Endothelial cell of umbilical vein (primary cell): ENCODE results near the gene AKT2. TPM values are rescaled to one million over a fixed set of nuclear protein-coding genes. Genes with fewer than 3 reads are reported as not detected.

ENCODE experiments used
- BruUV-seq: library from RNA; stranded (reverse); fragments of 400-500 nt; replicated peaks from 2 replicates; lab custom pipeline; 2021; lab: Mats Ljungman, UMichigan
- CTCF ChIA-PET: fragments of 300-600, 350-600 bp; sonication (Branson Sonifier 250); formaldehyde crosslinking; loops from one replicate; lab custom pipeline; 2021; ENCODE audit warnings: antibody characterized with exemption, inconsistent platforms; lab: Charles Lee
- POLR2A ChIA-PET: fragments of 300-600, 350-600 bp; sonication (Branson Sonifier 250); formaldehyde crosslinking; loops from one replicate; lab custom pipeline; 2021; ENCODE audit warnings: antibody characterized with exemption, inconsistent platforms; lab: Charles Lee
- DNase-seq: peaks from one replicate; pipeline ENCODE4 v3.0.0-alpha.2; 2011; ENCODE audit warnings: low read depth, low spot score
- FAIRE-seq: peaks from 2 replicates; lab custom pipeline; 2011; peaks lifted over from hg19 to GRCh38; lab: Jason Lieb, UNC
- H2AFZ ChIP-seq: 2 replicates; pipeline ENCODE4 v1.6.0; 2012; ENCODE audit warnings: low read depth, low read length, control low read depth, inconsistent platforms
- H3K27ac ChIP-seq: 2 replicates; pipeline ENCODE4 v1.5.1; 2011; ENCODE audit warnings: low read depth, mild to moderate bottlenecking, control low read depth, low read length, moderate library complexity; ENCODE audit not compliant: insufficient read depth
- H3K27me3 ChIP-seq, 2 experiments: 2 replicates each; pipeline versions ENCODE4 v1.6.0 to v1.6.1; 2011; ENCODE audit warnings: low read length in 2 of 2, mixed read lengths in 1 of 2; ENCODE audit not compliant: control insufficient read depth in 2 of 2, insufficient read depth in 2 of 2
- H3K36me3 ChIP-seq, 2 experiments: 2 replicates in 1 of 2; 3 replicates in 1 of 2; pipeline ENCODE4 v1.5.1; 2011; ENCODE audit warnings: low read length in 2 of 2, mild to moderate bottlenecking in 1 of 2, moderate library complexity in 1 of 2; ENCODE audit not compliant: control insufficient read depth in 2 of 2, insufficient read depth in 2 of 2; ENCODE audit errors: extremely low read depth in 1 of 2
- H3K4me1 ChIP-seq: 3 replicates; pipeline ENCODE4 v1.5.1; 2011; ENCODE audit warnings: mild to moderate bottlenecking, low read length; ENCODE audit not compliant: control insufficient read depth, insufficient read depth; ENCODE audit errors: extremely low read depth
- H3K4me2 ChIP-seq: 2 replicates; pipeline ENCODE4 v1.6.1; 2011; ENCODE audit warnings: low read length, control low read depth, mixed read lengths; ENCODE audit not compliant: insufficient read depth
- H3K4me3 ChIP-seq, 3 experiments: fragments of 200-600 bp in 1 of 3; sonication (generic), shearing (Covaris generic) in 1 of 3; replicated peaks in 1 of 3; 2 replicates each; pipeline ENCODE4 v1.5.1; 2011 to 2016; ENCODE audit warnings: control low read depth in 3 of 3, low read length in 3 of 3, mild to moderate bottlenecking in 2 of 3, inconsistent platforms in 1 of 3, low read depth in 1 of 3, moderate library complexity in 1 of 3; ENCODE audit not compliant: insufficient read depth in 1 of 3
- H3K79me2 ChIP-seq: 2 replicates; pipeline ENCODE4 v1.6.0; 2012; ENCODE audit warnings: low read length, inconsistent platforms; ENCODE audit not compliant: control insufficient read depth, insufficient read depth
- H3K9ac ChIP-seq: replicated peaks from 2 replicates; pipeline ENCODE3; 2011; ENCODE audit warnings: low read length, control low read depth; ENCODE audit not compliant: insufficient read depth; ENCODE audit errors: extremely low read depth
- H3K9me1 ChIP-seq: replicated peaks from 3 replicates; pipeline ENCODE4 v1.6.0; 2011; ENCODE audit warnings: mild to moderate bottlenecking, low read length; ENCODE audit not compliant: control insufficient read depth, insufficient read depth; ENCODE audit errors: extremely low read depth
- H3K9me3 ChIP-seq: replicated peaks from 2 replicates; pipeline ENCODE4 v1.5.1; 2012; ENCODE audit warnings: low read length, inconsistent platforms; ENCODE audit not compliant: control insufficient read depth, insufficient read depth
- H4K20me1 ChIP-seq: replicated peaks from 2 replicates; pipeline ENCODE3; 2011; ENCODE audit warnings: mild to moderate bottlenecking, low read length; ENCODE audit not compliant: control insufficient read depth, insufficient read depth; ENCODE audit errors: extremely low read depth
- EZH2 ChIP-seq: IDR thresholded peaks from 2 replicates; pipeline ENCODE4 v1.6.1; 2012; ENCODE audit warnings: borderline replicate concordance, low read depth, mild to moderate bottlenecking, moderate library complexity, low read length, inconsistent platforms; ENCODE audit not compliant: severe bottlenecking
- FOS ChIP-seq: IDR thresholded peaks from 2 replicates; pipeline ENCODE4 v1.6.1; 2011; ENCODE audit warnings: mild to moderate bottlenecking, low read length, moderate library complexity, borderline replicate concordance; ENCODE audit not compliant: insufficient read depth
- GATA2 ChIP-seq: IDR thresholded peaks from 2 replicates; pipeline ENCODE4 v1.7.0; 2011; ENCODE audit warnings: low read depth, mild to moderate bottlenecking, moderate library complexity, mixed read lengths, low read length; ENCODE audit not compliant: insufficient read length, insufficient read depth
- JUN ChIP-seq: IDR thresholded peaks from 2 replicates; pipeline ENCODE4 v1.6.1; 2011; ENCODE audit warnings: borderline replicate concordance, low read depth; ENCODE audit not compliant: insufficient read length, insufficient read depth
- MYC ChIP-seq: IDR thresholded peaks from one replicate; pipeline ENCODE4 v1.6.1; 2011; ENCODE audit warnings: mild to moderate bottlenecking, low read depth, low read length
- POLR2A ChIP-seq: IDR thresholded peaks from 2 replicates; pipeline ENCODE4 v1.6.1; 2012; ENCODE audit warnings: low read depth, mild to moderate bottlenecking, control low read depth, low read length
- POLR2AphosphoS5 ChIP-seq: IDR thresholded peaks from 2 replicates; pipeline ENCODE4 v1.6.1; 2012; ENCODE audit warnings: low read depth, mild to moderate bottlenecking, control low read depth, low read length, moderate library complexity; ENCODE audit not compliant: insufficient read depth
- dilution Hi-C: fragments of 300-500 bp; cut with MboI; formaldehyde crosslinking; loops from one replicate; pipeline ENCODE4 v1.15.0; 2019; ENCODE audit warnings: low sequenced_read_pairs; ENCODE audit not compliant: extremely low pct_ligation_motif_present
- intact Hi-C: fragments of 100-400 bp; cut with micrococcal nuclease; formaldehyde crosslinking; loops from one replicate; pipeline ENCODE4 v1.10.0; 2022
- polyA plus RNA-seq, 4 experiments: library from polyadenylated mRNA; depleted of rRNA in 3 of 4; stranded (reverse) in 3 of 4; unstranded in 1 of 4; fragments of >200 nt; gene quantifications; 2 replicates each; pipeline versions ENCODE4 v1.2.1 to v1.2.3, GENCODE V29; 2011 to 2012; ENCODE audit warnings: missing spikeins in 1 of 4
- total RNA-seq: library from RNA; stranded (reverse); gene quantifications from 2 replicates; pipeline ENCODE4 v1.2.3, GENCODE V29; 2021
- TF ChIP-seq, protein P1 (sequence below), 2 donors: IDR thresholded peaks; 1 replicate in 1 of 2; 2 replicates in 1 of 2; pipeline ENCODE4 v1.5.1; 2011; ENCODE audit warnings: low read length in 2 of 2, mild to moderate bottlenecking in 2 of 2, moderate library complexity in 2 of 2, control low read depth in 1 of 2, inconsistent platforms in 1 of 2, low read depth in 1 of 2; ENCODE audit not compliant: insufficient read depth in 1 of 2; ENCODE audit errors: extremely low read depth in 1 of 2
- TF ChIP-seq, protein P2 (sequence below): IDR thresholded peaks from 2 replicates; pipeline ENCODE4 v1.6.1; 2011; ENCODE audit not compliant: insufficient read depth, insufficient read length

AKT2 gene
- total and polyA plus RNA-seq, 2 donors (not counting 3 experiments of a cell fraction or from before 2014, with no cell fraction given) = 65.2 to 69.8 TPM

DNA sequence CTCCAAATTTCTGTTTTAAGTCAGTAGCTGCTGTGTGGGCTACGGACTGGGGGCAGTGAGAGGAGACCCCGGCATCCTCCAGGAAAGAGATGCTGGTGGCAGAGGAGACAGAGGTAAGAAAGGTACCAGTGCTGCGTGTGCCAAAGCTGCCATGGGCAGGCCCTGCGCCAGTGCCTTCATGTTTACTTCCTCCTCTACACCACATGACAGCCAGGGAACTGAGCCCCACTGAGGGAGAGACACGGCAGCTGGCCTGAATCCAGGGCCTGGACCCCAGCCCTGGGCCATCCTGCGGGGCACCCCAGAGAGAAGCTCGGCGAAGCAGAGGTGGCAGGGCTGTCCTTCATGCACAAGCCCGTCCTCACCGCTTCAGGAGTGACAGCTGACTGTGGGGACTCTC is 35.9 kb downstream of the AKT2 start:
- no peaks in the 10 kb centered on the region for H4K20me1 ChIP-seq
- dilution Hi-C loops = no loop called here
- POLR2A ChIA-PET = no interaction called here

DNA sequence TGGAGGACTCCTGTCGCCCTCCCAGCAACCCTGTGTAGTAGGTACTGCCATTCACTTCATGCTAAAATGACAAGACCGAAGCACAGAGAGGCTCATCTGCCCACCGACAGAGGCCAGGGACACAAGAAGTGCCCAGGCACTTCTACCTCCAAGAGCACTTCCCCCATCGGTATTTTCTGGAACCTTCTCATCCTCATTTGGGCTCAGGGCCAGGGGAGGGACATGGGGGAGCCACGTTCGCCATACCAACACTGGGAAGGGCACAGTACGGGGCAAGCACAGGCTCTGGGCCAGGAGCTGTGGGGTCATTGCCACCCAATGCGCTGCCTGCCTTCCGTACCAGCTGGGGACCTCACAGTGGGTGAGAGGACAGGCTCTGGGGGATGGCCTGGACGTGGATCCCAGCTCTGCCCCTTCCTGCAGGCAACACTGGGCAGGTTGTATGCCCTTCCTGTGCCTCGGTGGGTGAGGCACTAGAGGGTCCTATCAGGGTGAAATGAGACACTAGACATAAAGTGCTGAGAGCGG is 37.3 kb downstream of the AKT2 start:
- DNase-seq (no peak), FAIRE-seq (no peak)
- no peak overlapping the region for H3K4me3 ChIP-seq
- no peaks in the 10 kb centered on the region for H3K27me3 ChIP-seq
- no peak overlapping the region for H2AFZ ChIP-seq
- ChIA-PET CTCF (interaction anchor here (1.7 kb wide), 1 partner anchor 10 kb away, joined by 4 read pairs; no protein-coding TSS in a partner anchor), POLR2A (no interaction called here)
- peaks cover 16% of the 10 kb centered on the region for H3K79me2 ChIP-seq
- H3K27ac ChIP-seq = no peak overlapping the region
- H3K36me3 ChIP-seq = no peaks in the 10 kb centered on the region
- intact Hi-C loops (no loop called here), dilution Hi-C loops (no loop called here)
- TF ChIP-seq, protein P1, sequence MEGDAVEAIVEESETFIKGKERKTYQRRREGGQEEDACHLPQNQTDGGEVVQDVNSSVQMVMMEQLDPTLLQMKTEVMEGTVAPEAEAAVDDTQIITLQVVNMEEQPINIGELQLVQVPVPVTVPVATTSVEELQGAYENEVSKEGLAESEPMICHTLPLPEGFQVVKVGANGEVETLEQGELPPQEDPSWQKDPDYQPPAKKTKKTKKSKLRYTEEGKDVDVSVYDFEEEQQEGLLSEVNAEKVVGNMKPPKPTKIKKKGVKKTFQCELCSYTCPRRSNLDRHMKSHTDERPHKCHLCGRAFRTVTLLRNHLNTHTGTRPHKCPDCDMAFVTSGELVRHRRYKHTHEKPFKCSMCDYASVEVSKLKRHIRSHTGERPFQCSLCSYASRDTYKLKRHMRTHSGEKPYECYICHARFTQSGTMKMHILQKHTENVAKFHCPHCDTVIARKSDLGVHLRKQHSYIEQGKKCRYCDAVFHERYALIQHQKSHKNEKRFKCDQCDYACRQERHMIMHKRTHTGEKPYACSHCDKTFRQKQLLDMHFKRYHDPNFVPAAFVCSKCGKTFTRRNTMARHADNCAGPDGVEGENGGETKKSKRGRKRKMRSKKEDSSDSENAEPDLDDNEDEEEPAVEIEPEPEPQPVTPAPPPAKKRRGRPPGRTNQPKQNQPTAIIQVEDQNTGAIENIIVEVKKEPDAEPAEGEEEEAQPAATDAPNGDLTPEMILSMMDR (IDR thresholded peaks at IDR 0.05; ENCODE audit: extremely low read depth in 1 of 2, insufficient read depth in 1 of 2, low read depth in 1 of 2, low read length in 2 of 2) = no peak
- TF ChIP-seq POLR2AphosphoS5 = no peak
- no peak for TF ChIP-seq MYC
- H3K4me2 ChIP-seq = no peak overlapping the region
- no peaks in the 10 kb centered on the region for H3K9me1 ChIP-seq
- H3K9ac ChIP-seq = no peak overlapping the region
- no peaks in the 10 kb centered on the region for H4K20me1 ChIP-seq
- no peaks in the 10 kb centered on the region for H3K9me3 ChIP-seq
- H3K4me1 ChIP-seq = no peaks in the 10 kb centered on the region
- no TSS peak for BruUV-seq

More for the DNA sequence above, 35.9 kb downstream of the AKT2 start:
- DNase-seq (no peak), FAIRE-seq (no peak)
- intact Hi-C loops = no loop called here
- peaks cover 21% of the 10 kb centered on the region for H3K79me2 ChIP-seq
- no peak overlapping the region for H2AFZ ChIP-seq
- TF ChIP-seq, protein P2, sequence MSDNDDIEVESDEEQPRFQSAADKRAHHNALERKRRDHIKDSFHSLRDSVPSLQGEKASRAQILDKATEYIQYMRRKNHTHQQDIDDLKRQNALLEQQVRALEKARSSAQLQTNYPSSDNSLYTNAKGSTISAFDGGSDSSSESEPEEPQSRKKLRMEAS = no peak
- no peak for TF ChIP-seq POLR2A
- no peak for TF ChIP-seq JUN
- no peak for TF ChIP-seq EZH2
- TF ChIP-seq FOS = no peak
- TF ChIP-seq GATA2 = no peak
- no peak for TF ChIP-seq POLR2AphosphoS5
- no peak for TF ChIP-seq MYC
- no peaks in the 10 kb centered on the region for H3K27me3 ChIP-seq
- no peak overlapping the region for H3K4me3 ChIP-seq
- H3K9ac ChIP-seq = no peak overlapping the region
- no peak overlapping the region for H3K27ac ChIP-seq
- CTCF ChIA-PET = interaction anchor here (0.7 to 1.7 kb wide), 2 partner anchors 8 to 15 kb away, joined by 3 to 4 read pairs; no protein-coding TSS in a partner anchor
- H3K36me3 ChIP-seq = peaks cover 4 to 8% of the 10 kb centered on the region in 2 experiments
- H3K9me3 ChIP-seq = no peaks in the 10 kb centered on the region
- no peak overlapping the region for H3K4me2 ChIP-seq
- H3K9me1 ChIP-seq = no peaks in the 10 kb centered on the region
- BruUV-seq = no TSS peak
- no peaks in the 10 kb centered on the region for H3K4me1 ChIP-seq
